ENCODE measurements around the gene NINL. TPM values are rescaled to one million over a fixed set of nuclear protein-coding genes. Genes with fewer than 3 reads are reported as not detected.

The NINL gene
- total RNA-seq, 4 donors from 2014 or later = 18.3 to 37.8 (median 23.5) TPM

DNA sequence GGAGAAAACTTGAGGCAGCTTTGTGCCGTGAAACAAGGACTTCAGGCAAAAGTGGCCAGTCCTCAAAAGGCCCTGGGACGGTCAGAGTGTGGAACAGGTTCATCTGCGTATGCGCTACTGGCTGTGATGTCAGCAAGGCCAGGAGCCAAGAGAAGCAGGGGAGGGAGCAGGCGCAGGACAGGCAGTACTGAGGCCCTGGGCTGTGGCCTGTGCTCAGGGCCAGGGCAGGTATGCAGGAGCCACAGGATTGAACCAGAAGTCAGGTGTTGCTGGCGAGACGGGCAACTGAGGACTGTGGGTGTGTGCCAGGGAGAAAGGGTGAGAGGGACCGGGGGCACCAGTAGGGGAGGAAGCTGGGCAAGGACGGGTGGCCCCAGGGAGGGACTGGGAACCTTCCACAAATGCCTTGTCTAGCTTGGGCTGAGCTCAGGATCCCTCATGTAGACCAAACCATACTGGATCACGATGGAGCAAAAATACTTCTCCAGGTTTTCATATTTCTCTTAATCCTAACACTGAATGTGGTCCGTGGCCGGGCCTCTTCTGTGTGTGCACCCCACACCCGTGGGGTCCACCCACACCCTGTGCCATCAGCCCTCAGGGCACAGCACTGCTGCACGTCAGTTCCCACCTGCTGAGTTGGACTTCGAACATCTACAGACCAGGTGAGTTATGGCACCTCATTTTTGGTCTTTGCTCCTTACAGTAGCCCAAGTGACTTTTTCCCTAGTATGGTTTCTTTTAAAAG lies 131.0 kb downstream of the NINL start:
- Histone ChIP-seq H3K4me3 (replicated peaks in 1 of 3) (no peak overlapping the region), H3K27ac (no peak overlapping the region), H3K36me3 (peaks cover 9 to 15% of the 10 kb centered on the region in 2 donors), H3K27me3 (no peaks in the 10 kb centered on the region), H3K9me3 (no peaks in the 10 kb centered on the region), H3K4me1 (no peaks in the 10 kb centered on the region)
- intact Hi-C loops (cut with DNase I) = no loop called here
- peak; percentile 15 to 31 for DNase-seq
- WGBS, 2 donors = 87 to 93% methylated on average over 15 of the region's 15 CpGs
- TF ChIP-seq, protein P1, sequence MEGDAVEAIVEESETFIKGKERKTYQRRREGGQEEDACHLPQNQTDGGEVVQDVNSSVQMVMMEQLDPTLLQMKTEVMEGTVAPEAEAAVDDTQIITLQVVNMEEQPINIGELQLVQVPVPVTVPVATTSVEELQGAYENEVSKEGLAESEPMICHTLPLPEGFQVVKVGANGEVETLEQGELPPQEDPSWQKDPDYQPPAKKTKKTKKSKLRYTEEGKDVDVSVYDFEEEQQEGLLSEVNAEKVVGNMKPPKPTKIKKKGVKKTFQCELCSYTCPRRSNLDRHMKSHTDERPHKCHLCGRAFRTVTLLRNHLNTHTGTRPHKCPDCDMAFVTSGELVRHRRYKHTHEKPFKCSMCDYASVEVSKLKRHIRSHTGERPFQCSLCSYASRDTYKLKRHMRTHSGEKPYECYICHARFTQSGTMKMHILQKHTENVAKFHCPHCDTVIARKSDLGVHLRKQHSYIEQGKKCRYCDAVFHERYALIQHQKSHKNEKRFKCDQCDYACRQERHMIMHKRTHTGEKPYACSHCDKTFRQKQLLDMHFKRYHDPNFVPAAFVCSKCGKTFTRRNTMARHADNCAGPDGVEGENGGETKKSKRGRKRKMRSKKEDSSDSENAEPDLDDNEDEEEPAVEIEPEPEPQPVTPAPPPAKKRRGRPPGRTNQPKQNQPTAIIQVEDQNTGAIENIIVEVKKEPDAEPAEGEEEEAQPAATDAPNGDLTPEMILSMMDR (IDR thresholded peaks at IDR 0.05) = no peak
- no peak for TF ChIP-seq POLR2A (IDR thresholded peaks at IDR 0.05)

DNA sequence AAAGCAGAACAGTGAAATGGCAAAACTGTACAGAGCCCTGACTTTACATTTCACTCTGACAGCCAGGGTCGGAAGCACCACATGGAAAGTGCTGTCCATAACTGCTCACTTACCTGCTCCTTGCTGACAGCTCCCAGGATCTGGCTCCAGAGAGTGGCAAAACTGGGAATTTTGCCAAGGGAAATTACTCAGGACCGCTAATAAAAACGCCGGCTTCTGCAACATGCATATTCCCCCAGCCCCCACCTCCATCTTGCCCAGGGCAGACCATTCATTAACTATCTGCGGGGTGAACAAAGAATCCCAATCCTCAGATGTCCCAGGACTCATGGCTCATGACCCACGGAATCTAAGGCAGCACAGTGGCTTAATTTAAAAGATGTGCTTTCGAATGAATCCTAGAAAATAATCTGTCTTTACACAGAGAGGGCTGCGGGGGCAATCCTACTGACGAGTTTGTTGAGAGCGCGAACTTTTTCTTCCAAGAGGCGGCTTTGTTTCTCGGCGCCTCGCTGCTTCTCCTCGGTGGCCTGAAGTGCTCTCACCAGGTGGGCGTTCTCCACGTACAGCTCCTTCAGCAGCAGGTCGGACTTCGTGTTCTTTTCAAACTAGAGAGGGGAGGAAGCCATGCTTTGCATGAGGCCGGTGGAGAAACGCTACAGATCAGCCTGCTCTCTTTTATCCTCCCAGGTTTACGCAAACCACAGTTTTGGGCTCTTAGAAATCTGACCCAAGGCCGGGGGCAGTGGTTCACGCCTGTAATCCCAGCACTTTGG lies 132.1 kb downstream of the NINL start:
- Histone ChIP-seq H3K36me3 (peaks cover 9 to 15% of the 10 kb centered on the region in 2 donors), H3K9me3 (no peaks in the 10 kb centered on the region), H3K27ac (no peak overlapping the region), H3K4me3 (replicated peaks in 1 of 3) (no peak overlapping the region), H3K27me3 (no peaks in the 10 kb centered on the region), H3K4me1 (no peaks in the 10 kb centered on the region)
- TF ChIP-seq, protein P1 (IDR thresholded peaks at IDR 0.05) = no peak
- no peak for TF ChIP-seq POLR2A (IDR thresholded peaks at IDR 0.05)
- WGBS, 2 donors = 40 to 58% methylated on average over 25 of the region's 25 CpGs
- intact Hi-C loops (cut with DNase I) = no loop called here
- peak; percentile 58 to 76 for DNase-seq

DNA sequence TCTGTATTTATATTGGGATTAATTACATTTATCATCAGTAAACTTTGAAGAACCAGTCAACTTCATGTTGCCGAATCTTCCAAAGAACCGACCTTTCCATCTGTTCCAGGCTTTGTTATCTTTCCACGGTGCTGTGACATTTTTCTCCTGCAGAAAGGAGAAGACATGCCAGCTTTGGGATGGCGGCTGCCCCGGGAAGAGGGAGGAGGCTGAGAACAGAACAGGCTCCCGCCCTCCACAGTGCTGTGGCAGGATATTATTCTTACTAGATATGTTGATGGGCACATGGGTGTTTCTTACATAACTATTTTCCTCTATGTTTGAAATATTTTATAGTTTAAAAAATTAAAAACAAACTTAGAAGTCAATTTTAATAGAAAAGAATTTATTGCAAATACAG lies 133.0 kb downstream of the NINL start:
- no peak overlapping the region for H3K4me3 ChIP-seq (replicated peaks in 1 of 3)
- intact Hi-C loops (cut with DNase I) = no loop called here
- peaks cover 9 to 15% of the 10 kb centered on the region in 2 donors for H3K36me3 ChIP-seq
- H3K27ac ChIP-seq = no peak overlapping the region
- no peak for DNase-seq
- TF ChIP-seq, protein P1 (IDR thresholded peaks at IDR 0.05) = no peak
- TF ChIP-seq POLR2A (IDR thresholded peaks at IDR 0.05) = no peak
- no peaks in the 10 kb centered on the region for H3K4me1 ChIP-seq
- no peaks in the 10 kb centered on the region for H3K27me3 ChIP-seq
- H3K9me3 ChIP-seq = no peaks in the 10 kb centered on the region
- WGBS, 2 donors = 91% methylated on average over 6 of the region's 6 CpGs

DNA sequence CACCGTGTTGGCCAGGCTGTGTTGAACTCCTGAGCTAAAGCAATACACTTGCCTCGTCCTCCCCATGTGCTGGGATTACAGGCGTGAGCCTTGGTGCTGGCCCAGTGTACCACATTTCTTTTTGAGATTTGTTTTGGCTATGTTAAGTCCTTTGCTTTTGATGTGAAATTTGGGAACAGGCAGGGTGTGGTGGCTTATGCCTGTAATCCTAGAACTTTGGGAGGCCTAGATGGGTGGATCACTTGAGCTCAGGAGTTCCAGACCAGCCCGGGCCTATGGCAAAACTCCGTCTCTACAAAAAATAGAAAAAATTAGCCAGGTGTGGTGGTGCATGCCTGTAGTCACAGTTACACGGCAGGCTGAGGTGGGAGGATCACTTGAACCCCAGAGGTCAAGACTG lies 137.7 kb downstream of the NINL start:
- no peak overlapping the region for H3K27ac ChIP-seq
- DNase-seq = no peak
- intact Hi-C loops (cut with DNase I) = no loop called here
- no peak for TF ChIP-seq POLR2A (IDR thresholded peaks at IDR 0.05)
- TF ChIP-seq, protein P1 (IDR thresholded peaks at IDR 0.05) = no peak
- no peaks in the 10 kb centered on the region for H3K9me3 ChIP-seq
- no peaks in the 10 kb centered on the region for H3K4me1 ChIP-seq
- H3K27me3 ChIP-seq = no peaks in the 10 kb centered on the region
- no peak overlapping the region for H3K4me3 ChIP-seq (replicated peaks in 1 of 3)
- peaks cover 0 to 4% of the 10 kb centered on the region in 2 donors for H3K36me3 ChIP-seq
- WGBS, 2 donors = 77 to 88% methylated on average over 6 of the region's 6 CpGs

DNA sequence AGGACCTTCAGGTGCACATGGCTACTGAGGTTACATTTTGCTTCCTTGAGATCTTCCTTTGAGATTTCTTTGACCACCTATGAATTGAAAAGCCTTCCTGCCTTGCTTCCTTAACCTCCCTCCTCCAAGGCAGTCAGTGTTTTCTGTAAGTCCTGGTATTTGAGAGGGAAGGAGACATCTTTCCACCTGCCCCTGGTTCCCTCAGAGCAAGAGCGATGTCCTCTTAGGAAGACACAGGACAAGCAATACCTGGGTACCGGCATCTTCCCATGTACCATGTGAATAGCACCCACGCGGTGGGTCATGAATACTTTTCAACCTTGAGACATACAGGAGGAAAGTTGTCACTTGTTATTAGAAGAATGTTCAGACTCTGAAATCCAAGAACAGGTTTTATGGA lies 140.8 kb downstream of the NINL start:
- WGBS, 2 donors = 97 to 100% methylated on average over 4 of the region's 4 CpGs
- no peak for TF ChIP-seq POLR2A (IDR thresholded peaks at IDR 0.05)
- intact Hi-C loops (cut with DNase I) = no loop called here

More for the DNA sequence above, 140.8 kb downstream of the NINL start:
- H3K27ac ChIP-seq = no peak overlapping the region
- DNase-seq = no peak
- no peaks in the 10 kb centered on the region for H3K4me1 ChIP-seq
- no peak overlapping the region for H3K4me3 ChIP-seq (replicated peaks in 1 of 3)
- no peaks in the 10 kb centered on the region for H3K9me3 ChIP-seq
- no peaks in the 10 kb centered on the region for H3K27me3 ChIP-seq
- H3K36me3 ChIP-seq = no peaks in the 10 kb centered on the region
